Lung (tissue), 12 donors: ENCODE data around the gene FAM168B. TPM values are rescaled to one million over a fixed set of nuclear protein-coding genes. Genes with fewer than 3 reads are reported as not detected.
"Not testable (repeated sequence)": the region's sequence is repeated elsewhere in the genome, so short reads cannot be mapped to it uniquely, and the experiment has no call there.

ENCODE experiments used
- ATAC-seq: fragments of 200-7000 bp; cut with Tn5 transposase; one replicate; pipeline ENCODE4 v1.9.1; 2020; ENCODE audit warnings: moderate number of reproducible peaks; ENCODE audit not compliant: insufficient read depth, low FRiP score
- DNase-seq, 3 donors: peaks; one replicate each; pipeline ENCODE4 v3.0.0-alpha.2; 2013 to 2017
- H3K27ac ChIP-seq, 2 donors: one replicate each; pipeline ENCODE4 v1.5.1; 2013; ENCODE audit warnings: mild to moderate bottlenecking in 2 of 2, moderate library complexity in 2 of 2, control low read depth in 1 of 2, inconsistent platforms in 1 of 2, low read depth in 1 of 2, low read length in 1 of 2
- H3K27me3 ChIP-seq, 3 donors: one replicate each; pipeline ENCODE4 v1.5.1; 2013; ENCODE audit warnings: low read length in 2 of 3; ENCODE audit not compliant: control insufficient read depth in 3 of 3, insufficient read depth in 3 of 3
- H3K36me3 ChIP-seq, 4 donors: one replicate each; pipeline ENCODE4 v1.5.1; 2013; ENCODE audit warnings: low read length in 4 of 4, mild to moderate bottlenecking in 1 of 4, moderate library complexity in 1 of 4; ENCODE audit not compliant: control insufficient read depth in 4 of 4, insufficient read depth in 4 of 4
- H3K4me1 ChIP-seq, 5 donors: one replicate each; pipeline ENCODE4 v1.5.1; 2013; ENCODE audit warnings: low read length in 5 of 5, mild to moderate bottlenecking in 2 of 5, moderate library complexity in 1 of 5; ENCODE audit not compliant: control insufficient read depth in 5 of 5, insufficient read depth in 5 of 5
- H3K4me3 ChIP-seq: one replicate; pipeline ENCODE4 v1.5.1; 2013; ENCODE audit warnings: mild to moderate bottlenecking, control low read depth, moderate library complexity
- H3K9ac ChIP-seq, 2 donors: one replicate each; pipeline ENCODE4 v1.5.1; 2013; ENCODE audit warnings: low read length in 2 of 2, control low read depth in 1 of 2; ENCODE audit not compliant: insufficient read depth in 1 of 2
- H3K9me3 ChIP-seq, 4 donors: one replicate each; pipeline ENCODE4 v1.5.1; 2013; ENCODE audit warnings: low read length in 3 of 4, mild to moderate bottlenecking in 1 of 4, moderate library complexity in 1 of 4; ENCODE audit not compliant: control insufficient read depth in 4 of 4, insufficient read depth in 3 of 4
- WGBS, 2 donors: extraction: QIAGEN DNeasy Blood & Tissue Kit; methylation state at CpG; one replicate each; pipeline ENCODE4 v1.1.7; 2013; 5-methylcytosine and 5-hydroxymethylcytosine counted together
- polyA plus RNA-seq, 2 donors: library from polyadenylated mRNA; stranded (reverse); fragments of 200-250 nt; gene quantifications; one replicate each; pipeline ENCODE4 v1.2.1, GENCODE V29; 2013
- total RNA-seq, 2 donors: library from RNA; depleted of rRNA in 1 of 2; stranded (reverse); fragments of >200 nt in 1 of 2; gene quantifications; one replicate each; pipeline ENCODE4 v1.2.1, GENCODE V29; 2014 to 2021
- TF ChIP-seq, protein P1 (sequence below): IDR thresholded peaks from 2 replicates; pipeline ENCODE4 v1.5.1; 2012; ENCODE audit warnings: mild to moderate bottlenecking; ENCODE audit errors: control extremely low read depth, extremely low read depth
- donor health status: control.
- donor health status: control.
- donor health status: Bipolar disorder and iron deficiency.
- donor health status: healthy.
- donor health status: DM: yes; HTN: yes; CAD: no.

The FAM168B gene
- total and polyA plus RNA-seq, 4 donors = 20.4 to 79.7 (median 40.1) TPM

DNA sequence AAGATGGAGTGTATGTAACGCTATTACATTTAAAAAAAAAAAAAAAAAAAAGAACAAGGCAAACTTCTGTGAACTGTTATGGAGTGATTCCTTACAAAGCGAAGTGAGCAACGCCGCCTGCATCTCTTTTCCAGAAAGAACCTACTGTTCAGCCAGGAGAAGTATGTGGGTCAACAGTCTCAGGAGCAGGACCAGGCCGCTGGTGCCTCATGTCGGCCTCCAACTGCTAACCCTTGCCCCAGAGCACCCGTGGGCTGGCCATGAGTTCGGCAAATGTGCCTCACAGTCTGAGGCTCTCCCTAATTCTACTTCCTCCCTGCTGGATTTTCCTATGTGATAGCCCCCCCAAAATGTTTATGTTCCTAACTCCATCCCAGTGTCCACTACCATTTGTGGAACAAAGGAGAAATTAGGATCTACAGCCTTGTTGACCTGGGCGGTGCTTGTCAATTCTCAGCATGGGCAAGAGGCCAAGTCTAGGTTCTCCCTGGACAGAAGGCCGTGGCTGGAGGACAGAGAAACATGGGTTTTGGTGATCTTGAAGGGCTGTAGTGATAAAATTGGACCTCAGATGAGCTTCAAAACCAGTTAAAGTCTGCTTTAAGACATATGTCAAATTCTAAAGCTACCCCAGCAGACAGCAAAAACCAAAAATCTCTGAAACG, 15.9 kb downstream of the FAM168B start:
- Histone ChIP-seq H3K27me3 (no peaks in the 10 kb centered on the region), H3K9me3 (no peaks in the 10 kb centered on the region), H3K9ac (no peak overlapping the region), H3K4me3 (no peak overlapping the region), H3K27ac (no peak overlapping the region), H3K36me3 (peaks cover 13 to 44% (median 26%) of the 10 kb centered on the region in 4 donors), H3K4me1 (peaks cover 0 to 7% (median 0%) of the 10 kb centered on the region in 5 donors)
- DNase-seq = no peak
- ATAC-seq = no peak
- TF ChIP-seq, protein P1, sequence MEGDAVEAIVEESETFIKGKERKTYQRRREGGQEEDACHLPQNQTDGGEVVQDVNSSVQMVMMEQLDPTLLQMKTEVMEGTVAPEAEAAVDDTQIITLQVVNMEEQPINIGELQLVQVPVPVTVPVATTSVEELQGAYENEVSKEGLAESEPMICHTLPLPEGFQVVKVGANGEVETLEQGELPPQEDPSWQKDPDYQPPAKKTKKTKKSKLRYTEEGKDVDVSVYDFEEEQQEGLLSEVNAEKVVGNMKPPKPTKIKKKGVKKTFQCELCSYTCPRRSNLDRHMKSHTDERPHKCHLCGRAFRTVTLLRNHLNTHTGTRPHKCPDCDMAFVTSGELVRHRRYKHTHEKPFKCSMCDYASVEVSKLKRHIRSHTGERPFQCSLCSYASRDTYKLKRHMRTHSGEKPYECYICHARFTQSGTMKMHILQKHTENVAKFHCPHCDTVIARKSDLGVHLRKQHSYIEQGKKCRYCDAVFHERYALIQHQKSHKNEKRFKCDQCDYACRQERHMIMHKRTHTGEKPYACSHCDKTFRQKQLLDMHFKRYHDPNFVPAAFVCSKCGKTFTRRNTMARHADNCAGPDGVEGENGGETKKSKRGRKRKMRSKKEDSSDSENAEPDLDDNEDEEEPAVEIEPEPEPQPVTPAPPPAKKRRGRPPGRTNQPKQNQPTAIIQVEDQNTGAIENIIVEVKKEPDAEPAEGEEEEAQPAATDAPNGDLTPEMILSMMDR = no peak
- WGBS, 2 donors = 92 to 93% methylated on average over 11 of the region's 11 CpGs

GRCh38 chr2:131076707-131077106, 16.6 kb downstream of the FAM168B start:
- ATAC-seq (no peak), DNase-seq (no peak)
- Histone ChIP-seq H3K36me3 (peaks cover 10 to 43% (median 28%) of the 10 kb centered on the region in 4 donors), H3K4me1 (peaks cover 0 to 7% (median 0%) of the 10 kb centered on the region in 5 donors), H3K9ac (no peak overlapping the region), H3K27ac (no peak overlapping the region), H3K4me3 (no peak overlapping the region), H3K27me3 (no peaks in the 10 kb centered on the region), H3K9me3 (no peaks in the 10 kb centered on the region)
- WGBS, 2 donors = 85 to 89% methylated on average over 5 of the region's 5 CpGs
- TF ChIP-seq, protein P1 = no peak

GRCh38 chr2:131075578-131075977, 17.7 kb downstream of the FAM168B start:
- DNase-seq, H3K27ac ChIP-seq, H3K4me3 ChIP-seq, H3K27me3 ChIP-seq, H3K4me1 ChIP-seq, ATAC-seq, H3K9ac ChIP-seq, H3K9me3 ChIP-seq: not testable (repeated sequence)
- H3K36me3 ChIP-seq = peaks cover 15 to 40% (median 32%) of the 10 kb centered on the region in 4 donors
- 97 to 98% methylated on average over 15 of the region's 15 CpGs for WGBS, 2 donors

GRCh38 chr2:131068172-131068571, 25.1 kb downstream of the FAM168B start:
- not testable (repeated sequence) for H3K27ac ChIP-seq, H3K9ac ChIP-seq, H3K27me3 ChIP-seq, H3K4me1 ChIP-seq, DNase-seq, ATAC-seq, H3K4me3 ChIP-seq, H3K9me3 ChIP-seq
- WGBS, 2 donors = 95 to 96% methylated on average over 6 of the region's 6 CpGs
- H3K36me3 ChIP-seq = peaks cover 5 to 34% (median 22%) of the 10 kb centered on the region in 4 donors
